Measurements from ENCODE around the gene XNDC1N.

Gene XNDC1N

GRCh38 chr11:71936825-71937224 is 8.4 kb upstream of the XNDC1N start:
- no peaks in the 10 kb centered on the region for H3K36me3 ChIP-seq (ENCODE audit: control insufficient read depth, insufficient read depth, low read length)
- H2BK15ac ChIP-seq (replicated peaks; ENCODE audit: low read depth), result no peak overlapping the region
- H3K4me1 ChIP-seq (ENCODE audit: control insufficient read depth, low read depth, low read length), result no peaks in the 10 kb centered on the region
- no peak for DNase-seq
- no peak overlapping the region for H3K4me2 ChIP-seq (ENCODE audit: low read length)
- H3K79me1 ChIP-seq (ENCODE audit: low read length), result peaks cover 20% of the 10 kb centered on the region
- no peak overlapping the region for H2BK120ac ChIP-seq (ENCODE audit: low read depth, low read length)
- H3K79me2 ChIP-seq (ENCODE audit: control insufficient read depth, insufficient read depth, low read length), result peaks cover 40% of the 10 kb centered on the region
- H4K8ac ChIP-seq (ENCODE audit: low read depth, low read length), result no peak overlapping the region
- WGBS (ENCODE audit: extremely low coverage, insufficient coverage, low lambda C conversion rate), result no CpG with 5 or more reads among the region's 5 CpGs
- no peaks in the 10 kb centered on the region for H3K27me3 ChIP-seq (ENCODE audit: insufficient read depth, low read length, poor library complexity)
- no peak overlapping the region for H3K56ac ChIP-seq (ENCODE audit: low read length)
- no peak overlapping the region for H3K4ac ChIP-seq (ENCODE audit: low read depth, low read length)
- no peak overlapping the region for H2BK5ac ChIP-seq (ENCODE audit: low read length)
- H3K4me3 ChIP-seq (ENCODE audit: low read length), result no peak overlapping the region
- no peak overlapping the region for H3K9ac ChIP-seq (ENCODE audit: low read length)
- H3K18ac ChIP-seq (ENCODE audit: low read length), result no peak overlapping the region
- no peak overlapping the region for H3K27ac ChIP-seq (ENCODE audit: low read depth, low read length)
- H2AK5ac ChIP-seq (ENCODE audit: low read length), result no peak overlapping the region
- H4K5ac ChIP-seq (ENCODE audit: low read length), result no peak overlapping the region
- no peak overlapping the region for H3K23ac ChIP-seq (ENCODE audit: low read length)

GRCh38 chr11:71935338-71935925 is 7.0 kb upstream of the XNDC1N start:
- DNase-seq, result no peak
- H3K4me3 ChIP-seq (ENCODE audit: low read length), result no peak overlapping the region
- no peak overlapping the region for H3K56ac ChIP-seq (ENCODE audit: low read length)
- no peak overlapping the region for H3K27ac ChIP-seq (ENCODE audit: low read depth, low read length)
- no peak overlapping the region for H3K23ac ChIP-seq (ENCODE audit: low read length)
- no peaks in the 10 kb centered on the region for H3K36me3 ChIP-seq (ENCODE audit: control insufficient read depth, insufficient read depth, low read length)
- no peak overlapping the region for H2AK5ac ChIP-seq (ENCODE audit: low read length)
- H3K4ac ChIP-seq (ENCODE audit: low read depth, low read length), result no peak overlapping the region
- H2BK120ac ChIP-seq (ENCODE audit: low read depth, low read length), result peak overlapping the region; percentile 12
- no peak overlapping the region for H3K4me2 ChIP-seq (ENCODE audit: low read length)
- H3K9ac ChIP-seq (ENCODE audit: low read length), result no peak overlapping the region
- no peaks in the 10 kb centered on the region for H3K4me1 ChIP-seq (ENCODE audit: control insufficient read depth, low read depth, low read length)
- H3K79me1 ChIP-seq (ENCODE audit: low read length), result peaks cover 17% of the 10 kb centered on the region
- no peak overlapping the region for H3K18ac ChIP-seq (ENCODE audit: low read length)
- WGBS (ENCODE audit: extremely low coverage, insufficient coverage, low lambda C conversion rate), result no CpG with 5 or more reads among the region's 4 CpGs
- H2BK15ac ChIP-seq (replicated peaks; ENCODE audit: low read depth), result no peak overlapping the region
- H2BK5ac ChIP-seq (ENCODE audit: low read length), result no peak overlapping the region
- H3K27me3 ChIP-seq (ENCODE audit: insufficient read depth, low read length, poor library complexity), result no peaks in the 10 kb centered on the region
- no peak overlapping the region for H4K5ac ChIP-seq (ENCODE audit: low read length)
- H3K79me2 ChIP-seq (ENCODE audit: control insufficient read depth, insufficient read depth, low read length), result peaks cover 43% of the 10 kb centered on the region
- H4K8ac ChIP-seq (ENCODE audit: low read depth, low read length), result no peak overlapping the region

GRCh38 chr11:71934213-71934612 is 5.8 kb upstream of the XNDC1N start:
- no peak overlapping the region for H2BK120ac ChIP-seq (ENCODE audit: low read depth, low read length)
- no CpG with 5 or more reads among the region's 2 CpGs for WGBS (ENCODE audit: extremely low coverage, insufficient coverage, low lambda C conversion rate)

GRCh38 chr11:71933141-71933933 is 4.9 kb upstream of the XNDC1N start:
- WGBS (ENCODE audit: extremely low coverage, insufficient coverage, low lambda C conversion rate), result no CpG with 5 or more reads among the region's 4 CpGs
- Histone ChIP-seq H2BK120ac (ENCODE audit: low read depth, low read length) (no peak overlapping the region), H3K4me2 (ENCODE audit: low read length) (no peak overlapping the region), H2BK5ac (ENCODE audit: low read length) (no peak overlapping the region), H3K4ac (ENCODE audit: low read depth, low read length) (no peak overlapping the region), H3K4me3 (ENCODE audit: low read length) (no peak overlapping the region), H3K4me1 (ENCODE audit: control insufficient read depth, low read depth, low read length) (peaks cover 5% of the 10 kb centered on the region), H2BK15ac (replicated peaks; ENCODE audit: low read depth) (no peak overlapping the region), H3K27ac (ENCODE audit: low read depth, low read length) (no peak overlapping the region), H3K27me3 (ENCODE audit: insufficient read depth, low read length, poor library complexity) (no peaks in the 10 kb centered on the region), H3K36me3 (ENCODE audit: control insufficient read depth, insufficient read depth, low read length) (no peaks in the 10 kb centered on the region), H3K56ac (ENCODE audit: low read length) (no peak overlapping the region), H4K8ac (ENCODE audit: low read depth, low read length) (no peak overlapping the region), H3K79me1 (ENCODE audit: low read length) (peaks cover 31% of the 10 kb centered on the region), H3K9ac (ENCODE audit: low read length) (no peak overlapping the region), H4K5ac (ENCODE audit: low read length) (no peak overlapping the region), H3K18ac (ENCODE audit: low read length) (no peak overlapping the region), H2AK5ac (ENCODE audit: low read length) (no peak overlapping the region), H3K23ac (ENCODE audit: low read length) (no peak overlapping the region), H3K79me2 (ENCODE audit: control insufficient read depth, insufficient read depth, low read length) (peaks cover 56% of the 10 kb centered on the region)
- no peak for DNase-seq

More at GRCh38 chr11:71934213-71934612, 5.8 kb upstream of the XNDC1N start:
- Histone ChIP-seq H3K56ac (ENCODE audit: low read length) (no peak overlapping the region), H2AK5ac (ENCODE audit: low read length) (no peak overlapping the region), H3K36me3 (ENCODE audit: control insufficient read depth, insufficient read depth, low read length) (no peaks in the 10 kb centered on the region), H3K4me1 (ENCODE audit: control insufficient read depth, low read depth, low read length) (peaks cover 5% of the 10 kb centered on the region), H4K8ac (ENCODE audit: low read depth, low read length) (no peak overlapping the region), H4K5ac (ENCODE audit: low read length) (no peak overlapping the region), H3K4me3 (ENCODE audit: low read length) (no peak overlapping the region), H2BK5ac (ENCODE audit: low read length) (no peak overlapping the region), H3K4me2 (ENCODE audit: low read length) (no peak overlapping the region), H3K27me3 (ENCODE audit: insufficient read depth, low read length, poor library complexity) (no peaks in the 10 kb centered on the region), H3K4ac (ENCODE audit: low read depth, low read length) (no peak overlapping the region), H3K27ac (ENCODE audit: low read depth, low read length) (no peak overlapping the region), H3K18ac (ENCODE audit: low read length) (no peak overlapping the region), H3K79me1 (ENCODE audit: low read length) (peaks cover 28% of the 10 kb centered on the region), H2BK15ac (replicated peaks; ENCODE audit: low read depth) (no peak overlapping the region), H3K9ac (ENCODE audit: low read length) (no peak overlapping the region), H3K23ac (ENCODE audit: low read length) (no peak overlapping the region), H3K79me2 (ENCODE audit: control insufficient read depth, insufficient read depth, low read length) (peaks cover 54% of the 10 kb centered on the region)
- no peak for DNase-seq

GRCh38 chr11:71931245-71931602 is 2.8 kb upstream of the XNDC1N start:
- peaks cover 47% of the 10 kb centered on the region for H3K79me2 ChIP-seq (ENCODE audit: control insufficient read depth, insufficient read depth, low read length)
- H2BK120ac ChIP-seq (ENCODE audit: low read depth, low read length), result no peak overlapping the region
- no peak overlapping the region for H3K9ac ChIP-seq (ENCODE audit: low read length)
- H3K4ac ChIP-seq (ENCODE audit: low read depth, low read length), result no peak overlapping the region
- no peak overlapping the region for H3K56ac ChIP-seq (ENCODE audit: low read length)
- H4K5ac ChIP-seq (ENCODE audit: low read length), result no peak overlapping the region
- H3K4me1 ChIP-seq (ENCODE audit: control insufficient read depth, low read depth, low read length), result peaks cover 5% of the 10 kb centered on the region
- no peak overlapping the region for H3K4me3 ChIP-seq (ENCODE audit: low read length)
- H3K79me1 ChIP-seq (ENCODE audit: low read length), result peaks cover 28% of the 10 kb centered on the region
- H4K8ac ChIP-seq (ENCODE audit: low read depth, low read length), result no peak overlapping the region
- H2AK5ac ChIP-seq (ENCODE audit: low read length), result no peak overlapping the region
- no peak overlapping the region for H3K27ac ChIP-seq (ENCODE audit: low read depth, low read length)
- WGBS (ENCODE audit: extremely low coverage, insufficient coverage, low lambda C conversion rate), result no CpG with 5 or more reads among the region's 2 CpGs
- H2BK15ac ChIP-seq (replicated peaks; ENCODE audit: low read depth), result no peak overlapping the region
- no peak overlapping the region for H3K18ac ChIP-seq (ENCODE audit: low read length)
- H3K23ac ChIP-seq (ENCODE audit: low read length), result no peak overlapping the region
- no peak overlapping the region for H2BK5ac ChIP-seq (ENCODE audit: low read length)
- no peak for DNase-seq
- H3K27me3 ChIP-seq (ENCODE audit: insufficient read depth, low read length, poor library complexity), result no peaks in the 10 kb centered on the region
- no peak overlapping the region for H3K4me2 ChIP-seq (ENCODE audit: low read length)
- no peaks in the 10 kb centered on the region for H3K36me3 ChIP-seq (ENCODE audit: control insufficient read depth, insufficient read depth, low read length)

All from mesendoderm (in vitro differentiated cells).